SH-SY5Y (cell line): ENCODE results near the gene ADAMTS5.

ENCODE experiments used
- GATA2 ChIP-seq: IDR thresholded peaks from 2 replicates; pipeline ENCODE4 v1.6.1; 2011; ENCODE audit warnings: mild to moderate bottlenecking, low read depth, low read length
- GATA3 ChIP-seq: IDR thresholded peaks from 2 replicates; pipeline ENCODE4 v1.6.1; 2011; ENCODE audit warnings: low read depth, mild to moderate bottlenecking, low read length, moderate library complexity

ADAMTS5 gene

GRCh38 chr21:26961698-26962097 lies 5.2 kb downstream of the ADAMTS5 start:
- TF ChIP-seq GATA2 (no peak), GATA3 (no peak)

GRCh38 chr21:26958788-26959187 lies 8.1 kb downstream of the ADAMTS5 start:
- TF ChIP-seq GATA2 (no peak), GATA3 (no peak)

- TF ChIP-seq GATA3 = no peak
- TF ChIP-seq GATA2 = no peak
Measured at GRCh38 chr21:26956813-26957212, 10.1 kb downstream of the ADAMTS5 start.

- TF ChIP-seq GATA3 (no peak), GATA2 (no peak)
Measured at GRCh38 chr21:26956216-26956615, 10.7 kb downstream of the ADAMTS5 start.

- no peak for TF ChIP-seq GATA3
- TF ChIP-seq GATA2 = no peak
Measured at GRCh38 chr21:26954662-26955121, 12.2 kb downstream of the ADAMTS5 start.

- no peak for TF ChIP-seq GATA2
- no peak for TF ChIP-seq GATA3
Measured at GRCh38 chr21:26952374-26953066, 14.4 kb downstream of the ADAMTS5 start.

- no peak for TF ChIP-seq GATA2
Measured at GRCh38 chr21:26949830-26950229, 17.1 kb downstream of the ADAMTS5 start.

GRCh38 chr21:26948194-26948593 lies 18.7 kb downstream of the ADAMTS5 start:
- no peak for TF ChIP-seq GATA3
- TF ChIP-seq GATA2 = no peak

- TF ChIP-seq GATA3 (no peak), GATA2 (no peak)
Measured at GRCh38 chr21:26946744-26947446, 20.0 kb downstream of the ADAMTS5 start.

- TF ChIP-seq GATA2 (no peak), GATA3 (no peak)
Measured at GRCh38 chr21:26945916-26946675, 20.8 kb downstream of the ADAMTS5 start.

GRCh38 chr21:26943921-26944320 lies 23.0 kb downstream of the ADAMTS5 start:
- TF ChIP-seq GATA3 = no peak

- TF ChIP-seq GATA3 = no peak
- TF ChIP-seq GATA2 = no peak
Measured at GRCh38 chr21:26941421-26941820, 25.5 kb downstream of the ADAMTS5 start.

- TF ChIP-seq GATA2 = no peak
- no peak for TF ChIP-seq GATA3
Measured at GRCh38 chr21:26939601-26940111, 27.2 kb downstream of the ADAMTS5 start.

- TF ChIP-seq GATA3 (no peak), GATA2 (no peak)
Measured at GRCh38 chr21:26936641-26937040, 30.2 kb downstream of the ADAMTS5 start.
